ENCODE results near the gene SMIM11.
"Not testable (repeated sequence)": the region's sequence is repeated elsewhere in the genome, so short reads cannot be mapped to it uniquely, and the experiment has no call there.

Gene SMIM11

DNA sequence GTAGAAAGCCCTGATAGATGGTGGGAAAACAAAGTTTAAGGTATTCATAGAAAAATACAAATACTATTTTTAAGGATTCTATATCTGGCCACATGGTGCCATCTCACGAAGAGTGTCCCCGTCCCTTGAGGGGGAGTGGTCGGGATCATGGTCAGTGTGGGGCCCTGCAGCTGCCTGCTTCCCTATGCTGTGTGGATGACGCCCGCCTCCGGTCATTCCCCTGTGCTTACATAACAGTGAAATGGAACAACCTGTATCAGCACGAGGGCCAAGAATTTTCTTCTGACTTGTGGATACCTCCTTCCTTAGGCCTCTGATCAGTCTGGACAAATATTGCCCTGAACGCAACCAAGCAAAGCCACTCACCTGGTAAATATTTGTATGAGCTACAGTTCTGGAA is 52.0 kb downstream of the SMIM11 start:
- H3K4me3 ChIP-seq (ENCODE audit: control insufficient read depth, low read depth, low read length); DNase-seq (ENCODE audit: low read depth): not testable (repeated sequence)

DNA sequence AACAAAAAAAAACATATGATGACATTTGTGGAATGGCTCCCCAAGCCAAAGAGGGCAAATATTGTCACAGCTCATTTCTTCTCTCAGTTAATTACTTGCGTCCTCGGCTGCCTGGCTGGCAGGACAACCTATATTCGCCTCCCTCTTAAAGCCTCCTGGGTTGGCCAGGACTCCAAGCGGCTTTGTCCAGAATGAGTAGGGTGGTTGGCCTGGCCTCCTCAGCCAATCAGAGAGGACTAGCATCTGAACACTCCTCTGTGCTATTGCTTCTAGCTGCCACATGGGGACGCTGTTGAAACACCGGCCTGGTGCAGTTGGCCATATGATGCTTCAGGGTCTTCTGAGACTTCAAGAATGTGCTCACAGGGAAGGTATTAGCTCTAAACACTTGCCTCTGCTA is 53.1 kb downstream of the SMIM11 start:
- DNase-seq (ENCODE audit: low read depth); H3K4me3 ChIP-seq (ENCODE audit: control insufficient read depth, low read depth, low read length): not testable (repeated sequence)

DNA sequence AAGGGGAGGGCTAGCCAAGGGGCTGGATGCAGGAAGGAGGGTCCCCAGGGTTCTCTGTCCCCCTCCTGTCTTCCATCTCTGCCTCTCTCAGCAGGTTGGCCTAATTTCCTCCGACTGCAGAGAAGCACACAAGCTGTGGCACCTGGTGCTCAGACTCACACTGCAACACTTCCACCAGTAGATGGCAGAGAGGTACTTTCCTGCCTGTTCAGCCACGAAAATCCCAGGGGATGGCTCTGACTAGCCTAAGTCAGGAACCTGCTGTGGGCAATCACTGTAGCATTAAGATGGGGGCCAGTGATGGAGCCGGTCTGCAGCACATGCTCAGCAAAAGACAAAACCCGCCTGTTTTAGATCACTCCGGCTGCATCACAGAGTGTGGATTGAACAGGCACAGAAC is 54.4 kb downstream of the SMIM11 start:
- not testable (repeated sequence) for DNase-seq (ENCODE audit: low read depth); H3K4me3 ChIP-seq (ENCODE audit: control insufficient read depth, low read depth, low read length)
